Loucy (cell line): ENCODE data around the gene ILF2.

Source experiments
- EZH2phosphoT487 ChIP-seq: fragments of 200-600 bp; IDR thresholded peaks from 2 replicates; pipeline ENCODE4 v1.6.1; 2018; ENCODE audit warnings: antibody characterized with exemption, mild to moderate bottlenecking, moderate library complexity, borderline replicate concordance
- TF ChIP-seq, protein P1 (sequence below): fragments of 200-600 bp; sonication (generic); conservative IDR thresholded peaks from 2 replicates; pipeline ENCODE4 v1.5.1; 2014; ENCODE audit warnings: mild to moderate bottlenecking, antibody characterized with exemption, low read length

DNA sequence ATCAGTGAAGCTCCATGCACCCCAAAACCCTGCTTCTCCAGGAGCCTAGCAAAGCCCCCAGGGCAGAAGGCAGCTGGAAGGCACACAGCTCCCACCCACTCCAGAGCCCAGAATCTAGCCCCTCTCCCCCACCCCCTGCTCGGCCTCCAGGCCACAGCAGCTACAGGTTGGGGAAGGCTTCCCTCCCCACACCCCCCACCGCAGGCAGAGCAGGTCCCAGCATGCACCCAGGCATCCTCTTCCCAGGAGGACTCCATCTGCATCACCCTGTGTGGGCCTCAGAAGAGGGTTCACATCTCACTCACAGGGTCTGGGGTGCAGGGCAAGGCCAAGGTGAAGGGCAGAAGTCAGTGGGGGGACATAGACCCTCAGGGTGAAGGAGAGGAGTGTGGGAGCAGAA, 55.4 kb downstream of the ILF2 start:
- TF ChIP-seq, protein P1, sequence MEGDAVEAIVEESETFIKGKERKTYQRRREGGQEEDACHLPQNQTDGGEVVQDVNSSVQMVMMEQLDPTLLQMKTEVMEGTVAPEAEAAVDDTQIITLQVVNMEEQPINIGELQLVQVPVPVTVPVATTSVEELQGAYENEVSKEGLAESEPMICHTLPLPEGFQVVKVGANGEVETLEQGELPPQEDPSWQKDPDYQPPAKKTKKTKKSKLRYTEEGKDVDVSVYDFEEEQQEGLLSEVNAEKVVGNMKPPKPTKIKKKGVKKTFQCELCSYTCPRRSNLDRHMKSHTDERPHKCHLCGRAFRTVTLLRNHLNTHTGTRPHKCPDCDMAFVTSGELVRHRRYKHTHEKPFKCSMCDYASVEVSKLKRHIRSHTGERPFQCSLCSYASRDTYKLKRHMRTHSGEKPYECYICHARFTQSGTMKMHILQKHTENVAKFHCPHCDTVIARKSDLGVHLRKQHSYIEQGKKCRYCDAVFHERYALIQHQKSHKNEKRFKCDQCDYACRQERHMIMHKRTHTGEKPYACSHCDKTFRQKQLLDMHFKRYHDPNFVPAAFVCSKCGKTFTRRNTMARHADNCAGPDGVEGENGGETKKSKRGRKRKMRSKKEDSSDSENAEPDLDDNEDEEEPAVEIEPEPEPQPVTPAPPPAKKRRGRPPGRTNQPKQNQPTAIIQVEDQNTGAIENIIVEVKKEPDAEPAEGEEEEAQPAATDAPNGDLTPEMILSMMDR: no peak
- no peak for TF ChIP-seq EZH2phosphoT487
